Gastrocnemius medialis (tissue), 4 donors: ENCODE data around the gene LRMDA. TPM values are rescaled to one million over a fixed set of nuclear protein-coding genes. Genes with fewer than 3 reads are reported as not detected.

Experiments
- ATAC-seq, 2 donors: fragments of 150-250 bp; one replicate each; pipeline ENCODE4 v1.9.1; 2016
- DNase-seq, 2 donors: peaks; one replicate each; pipeline ENCODE4 v3.0.0-alpha.2; 2019
- H3K27ac ChIP-seq, 4 donors: fragments of 200-600 bp; sonication (generic); 1 replicate in 1 of 4; 2 replicates in 3 of 4; pipeline ENCODE4 v1.5.1; 2016 to 2018; ENCODE audit warnings: mild to moderate bottlenecking in 2 of 4, moderate library complexity in 1 of 4
- H3K27me3 ChIP-seq, 3 donors: fragments of 200-600 bp; sonication (generic) in 2 of 3; 1 replicate in 1 of 3; 2 replicates in 2 of 3; pipeline versions ENCODE4 v1.5.1 to v1.6.0; 2016 to 2019; ENCODE audit warnings: mild to moderate bottlenecking in 1 of 3, moderate library complexity in 1 of 3
- H3K36me3 ChIP-seq, 2 donors: fragments of 200-600 bp; sonication (generic) in 1 of 2; one replicate each; pipeline ENCODE4 v1.5.1; 2017 to 2018
- H3K4me1 ChIP-seq, 2 donors: fragments of 200-600 bp; sonication (generic) in 1 of 2; one replicate each; pipeline ENCODE4 v1.5.1; 2016 to 2017; ENCODE audit warnings: mild to moderate bottlenecking in 2 of 2
- H3K4me3 ChIP-seq, 4 donors: fragments of 200-600 bp; sonication (generic) in 3 of 4; 1 replicate in 1 of 4; 2 replicates in 3 of 4; pipeline ENCODE4 v1.5.1; 2016 to 2019; ENCODE audit warnings: mild to moderate bottlenecking in 2 of 4
- H3K9me3 ChIP-seq, 3 donors: fragments of 200-600 bp; sonication (generic) in 2 of 3; 1 replicate in 1 of 3; 2 replicates in 2 of 3; pipeline ENCODE4 v1.5.1; 2016 to 2019
- POLR2A ChIP-seq, 2 donors: fragments of 450-650 bp; IDR thresholded peaks; one replicate each; pipeline ENCODE4 v1.6.1; 2017; ENCODE audit warnings: antibody characterized with exemption in 2 of 2, mild to moderate bottlenecking in 2 of 2, moderate library complexity in 2 of 2
- in situ Hi-C, 4 donors: fragments of 200-750 bp; cut with MboI; loops; one replicate each; pipeline versions ENCODE4 v1.15.0 to v1.8.0; 2017; ENCODE audit warnings: low sequenced_read_pairs in 4 of 4
- intact Hi-C: fragments of 100-400 bp; cut with DNase I; formaldehyde crosslinking; loops from one replicate; pipeline ENCODE4 v1.15.1; 2023; ENCODE audit warnings: low total_unique reads
- total RNA-seq, 4 donors: library from RNA; depleted of rRNA; stranded (reverse); fragments of >200 nt; gene quantifications; one replicate each; pipeline versions ENCODE4 v1.1.0 to v1.2.3, GENCODE V29; 2016
- TF ChIP-seq, protein P1 (sequence below), 5 experiments: fragments of 450-650 bp in 3 of 5; fragments of 200-600 bp in 2 of 5; sonication (generic) in 2 of 5; IDR thresholded peaks in 4 of 5; conservative IDR thresholded peaks in 1 of 5; 1 replicate in 4 of 5; 2 replicates in 1 of 5; pipeline ENCODE4 v1.5.1; 2016 to 2019; ENCODE audit warnings: antibody characterized with exemption in 5 of 5, mild to moderate bottlenecking in 3 of 5, moderate library complexity in 3 of 5

LRMDA gene
- total RNA-seq, 4 donors from 2014 or later: 0.80 to 4.5 (median 1.4) TPM

GRCh38 chr10:75852851-75853484 lies 421.5 kb downstream of the LRMDA start:
- TF ChIP-seq POLR2A (IDR thresholded peaks at IDR 0.05): no peak
- TF ChIP-seq, protein P1, sequence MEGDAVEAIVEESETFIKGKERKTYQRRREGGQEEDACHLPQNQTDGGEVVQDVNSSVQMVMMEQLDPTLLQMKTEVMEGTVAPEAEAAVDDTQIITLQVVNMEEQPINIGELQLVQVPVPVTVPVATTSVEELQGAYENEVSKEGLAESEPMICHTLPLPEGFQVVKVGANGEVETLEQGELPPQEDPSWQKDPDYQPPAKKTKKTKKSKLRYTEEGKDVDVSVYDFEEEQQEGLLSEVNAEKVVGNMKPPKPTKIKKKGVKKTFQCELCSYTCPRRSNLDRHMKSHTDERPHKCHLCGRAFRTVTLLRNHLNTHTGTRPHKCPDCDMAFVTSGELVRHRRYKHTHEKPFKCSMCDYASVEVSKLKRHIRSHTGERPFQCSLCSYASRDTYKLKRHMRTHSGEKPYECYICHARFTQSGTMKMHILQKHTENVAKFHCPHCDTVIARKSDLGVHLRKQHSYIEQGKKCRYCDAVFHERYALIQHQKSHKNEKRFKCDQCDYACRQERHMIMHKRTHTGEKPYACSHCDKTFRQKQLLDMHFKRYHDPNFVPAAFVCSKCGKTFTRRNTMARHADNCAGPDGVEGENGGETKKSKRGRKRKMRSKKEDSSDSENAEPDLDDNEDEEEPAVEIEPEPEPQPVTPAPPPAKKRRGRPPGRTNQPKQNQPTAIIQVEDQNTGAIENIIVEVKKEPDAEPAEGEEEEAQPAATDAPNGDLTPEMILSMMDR (IDR thresholded peaks at IDR 0.05 in 4 of 5, conservative IDR thresholded peaks at IDR 0.05 in 1 of 5): peak in 1 of 5 experiments; percentile 24
- no peaks in the 10 kb centered on the region for H3K36me3 ChIP-seq
- in situ Hi-C loops: no loop called here

DNA sequence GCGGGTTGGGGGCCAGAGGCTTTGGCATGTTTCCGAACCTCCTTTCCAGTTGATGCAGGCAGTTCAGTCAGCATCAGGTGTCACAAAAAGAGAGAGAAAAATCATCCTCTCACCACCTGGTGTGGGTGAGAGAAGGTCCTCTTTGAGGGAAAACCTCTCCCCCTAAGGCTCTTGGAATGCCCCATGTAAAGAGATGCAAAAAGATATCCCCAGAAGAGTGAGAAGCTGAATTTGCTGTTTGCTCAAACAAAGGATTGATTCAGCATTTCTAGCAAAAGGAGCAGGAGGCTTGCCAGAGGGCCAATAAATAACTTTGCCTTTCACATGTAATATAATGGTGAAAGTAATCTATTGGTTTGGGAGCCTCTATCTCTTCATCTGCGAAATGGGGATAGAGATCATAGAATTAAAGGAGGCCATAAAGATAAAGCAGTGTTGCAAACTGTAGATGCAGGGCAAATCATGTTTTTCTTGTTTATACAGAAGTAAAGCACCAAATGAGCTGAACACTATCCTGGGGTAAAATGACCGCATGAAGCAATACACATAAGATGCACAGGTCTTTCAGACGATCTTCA lies 425.9 kb downstream of the LRMDA start:
- in situ Hi-C loops: no loop called here
- no peak for DNase-seq
- Histone ChIP-seq H3K27me3 (no peaks in the 10 kb centered on the region), H3K9me3 (no peaks in the 10 kb centered on the region), H3K36me3 (no peaks in the 10 kb centered on the region), H3K4me3 (no peak overlapping the region), H3K4me1 (no peaks in the 10 kb centered on the region), H3K27ac (no peak overlapping the region)
- ATAC-seq: no peak
- TF ChIP-seq, protein P1 (IDR thresholded peaks at IDR 0.05 in 4 of 5, conservative IDR thresholded peaks at IDR 0.05 in 1 of 5): no peak
- TF ChIP-seq POLR2A (IDR thresholded peaks at IDR 0.05): no peak
- intact Hi-C loops: no loop called here

More at GRCh38 chr10:75852851-75853484, 421.5 kb downstream of the LRMDA start:
- ATAC-seq (no peak), DNase-seq (no peak)
- Histone ChIP-seq H3K4me3 (no peak overlapping the region), H3K27ac (no peak overlapping the region), H3K27me3 (no peaks in the 10 kb centered on the region), H3K9me3 (no peaks in the 10 kb centered on the region), H3K4me1 (no peaks in the 10 kb centered on the region)
- intact Hi-C loops: no loop called here

DNA sequence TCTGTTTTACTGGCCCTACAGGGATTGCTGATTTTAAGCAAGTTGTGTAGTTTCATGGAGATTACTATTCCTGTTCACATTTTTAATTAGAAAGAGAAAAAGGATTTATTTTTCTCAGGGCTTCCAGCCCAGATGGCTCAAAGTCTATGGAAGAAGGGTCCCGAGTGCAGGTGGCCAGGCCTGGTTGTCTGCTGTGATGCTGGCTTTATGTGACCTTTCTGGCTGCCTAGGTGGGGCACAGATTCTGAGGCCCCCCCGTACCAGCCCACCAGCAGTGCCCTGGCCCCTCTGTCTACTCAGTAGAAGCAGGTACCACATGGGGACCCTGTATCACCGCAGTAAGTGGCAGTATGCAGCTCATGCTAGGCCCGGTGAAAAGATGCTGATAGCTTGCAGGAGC lies 426.5 kb downstream of the LRMDA start:
- intact Hi-C loops (no loop called here), in situ Hi-C loops (no loop called here)
- ATAC-seq: no peak

DNA sequence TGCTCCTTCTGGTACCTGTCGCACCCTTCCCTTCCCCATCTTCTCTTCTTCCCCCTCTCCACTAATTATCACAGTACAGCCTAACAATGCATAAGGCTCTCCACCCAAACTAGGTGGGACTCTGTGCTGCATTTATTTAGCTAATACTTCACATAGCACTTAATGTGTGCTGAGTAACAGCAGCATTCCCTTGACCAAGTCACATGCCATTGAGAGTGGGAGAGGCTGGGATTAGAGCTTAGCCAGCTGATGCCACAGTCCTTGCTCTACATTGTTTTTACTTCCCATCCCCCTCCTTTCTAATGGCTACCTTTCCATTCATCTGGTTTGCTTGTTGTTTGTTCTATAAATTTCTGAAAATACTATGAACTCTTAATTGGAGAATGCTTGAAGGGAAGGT lies 426.9 kb downstream of the LRMDA start:
- no peak for DNase-seq
- H3K4me1 ChIP-seq: no peaks in the 10 kb centered on the region
- H3K27me3 ChIP-seq: no peaks in the 10 kb centered on the region
- no peaks in the 10 kb centered on the region for H3K36me3 ChIP-seq
- in situ Hi-C loops: no loop called here
- no peak overlapping the region for H3K4me3 ChIP-seq
- no peak for TF ChIP-seq POLR2A (IDR thresholded peaks at IDR 0.05)
- TF ChIP-seq, protein P1 (IDR thresholded peaks at IDR 0.05 in 4 of 5, conservative IDR thresholded peaks at IDR 0.05 in 1 of 5): no peak
- no peaks in the 10 kb centered on the region for H3K9me3 ChIP-seq
- no peak for ATAC-seq
- intact Hi-C loops: no loop called here
- no peak overlapping the region for H3K27ac ChIP-seq

More for the DNA sequence above, 426.5 kb downstream of the LRMDA start:
- Histone ChIP-seq H3K4me1 (no peaks in the 10 kb centered on the region), H3K36me3 (no peaks in the 10 kb centered on the region), H3K27me3 (no peaks in the 10 kb centered on the region), H3K9me3 (no peaks in the 10 kb centered on the region), H3K27ac (no peak overlapping the region), H3K4me3 (no peak overlapping the region)
- no peak for DNase-seq
- no peak for TF ChIP-seq POLR2A (IDR thresholded peaks at IDR 0.05)
- TF ChIP-seq, protein P1 (IDR thresholded peaks at IDR 0.05 in 4 of 5, conservative IDR thresholded peaks at IDR 0.05 in 1 of 5): no peak
